GM12878 (cell line): ENCODE data around the gene ZNF646. TPM values are rescaled to one million over a fixed set of nuclear protein-coding genes. Genes with fewer than 3 reads are reported as not detected.

Experiments
- BMI1 ChIP-seq: fragments of 450-650 bp; IDR thresholded peaks from 2 replicates; pipeline ENCODE4 v1.6.1; 2016; ENCODE audit warnings: mild to moderate bottlenecking, moderate library complexity, borderline replicate concordance
- CBX3 ChIP-seq: fragments of 200-600 bp; sonication (generic); IDR thresholded peaks from 2 replicates; pipeline ENCODE4 v1.6.1; 2016; ENCODE audit warnings: low read depth, borderline replicate concordance
- CBX5 ChIP-seq: sonication (generic); IDR thresholded peaks from 2 replicates; pipeline ENCODE4 v1.6.1; 2016; ENCODE audit warnings: low read depth, moderate library complexity, mild to moderate bottlenecking, inconsistent platforms
- EED ChIP-seq: sonication (generic); IDR thresholded peaks from 2 replicates; pipeline ENCODE4 v1.6.1; 2016; ENCODE audit warnings: antibody characterized with exemption, low read depth
- FOXM1 ChIP-seq: IDR thresholded peaks from 2 replicates; pipeline ENCODE4 v1.6.1; 2012; ENCODE audit warnings: low read depth, mild to moderate bottlenecking, inconsistent platforms, low read length, moderate library complexity
- KAT2A ChIP-seq: conservative IDR thresholded peaks from 2 replicates; pipeline ENCODE4 v1.6.1; 2011; ENCODE audit warnings: low read depth, low read length; ENCODE audit not compliant: control insufficient read depth
- KLF5 ChIP-seq: fragments of 450-650 bp; IDR thresholded peaks from 2 replicates; pipeline ENCODE4 v1.6.1; 2014; ENCODE audit warnings: mild to moderate bottlenecking; ENCODE audit not compliant: partially characterized antibody
- MXI1 ChIP-seq: fragments of 150-350 bp; IDR thresholded peaks from 2 replicates; pipeline ENCODE4 v1.6.1; 2011; ENCODE audit warnings: low read depth, mild to moderate bottlenecking, inconsistent platforms, low read length, improper control_type of control experiment
- NR2F1 ChIP-seq: fragments of 450-650 bp; conservative IDR thresholded peaks from 2 replicates; pipeline ENCODE4 v1.6.1; 2017; ENCODE audit warnings: mild to moderate bottlenecking
- PAX5 ChIP-seq: IDR thresholded peaks from 2 replicates; pipeline ENCODE4 v1.6.1; 2011; ENCODE audit warnings: low read depth, low read length, borderline replicate concordance
- SMC3 ChIP-seq: IDR thresholded peaks from 2 replicates; pipeline ENCODE4 v1.6.1; 2011; ENCODE audit warnings: low read length, improper control_type of control experiment, borderline replicate concordance
- SREBF1 ChIP-seq: IDR thresholded peaks from 2 replicates; pipeline ENCODE4 v1.6.1; 2012; ENCODE audit warnings: mild to moderate bottlenecking, low read length
- TAF1 ChIP-seq: IDR thresholded peaks from 2 replicates; pipeline ENCODE4 v1.6.1; 2011; ENCODE audit warnings: mild to moderate bottlenecking, low read depth, low read length, borderline replicate concordance
- YBX1 ChIP-seq: fragments of 450-650 bp; IDR thresholded peaks from 2 replicates; pipeline ENCODE4 v1.6.1; 2016; ENCODE audit warnings: antibody characterized with exemption
- YY1 ChIP-seq: IDR thresholded peaks from 2 replicates; pipeline ENCODE4 v1.6.1; 2011; ENCODE audit warnings: low read depth, mild to moderate bottlenecking, low read length
- ZBED1 ChIP-seq: IDR thresholded peaks from 2 replicates; pipeline ENCODE4 v1.6.1; 2016; ENCODE audit warnings: borderline replicate concordance
- ZNF24 ChIP-seq: fragments of 450-650 bp; IDR thresholded peaks from 2 replicates; pipeline ENCODE4 v1.6.1; 2017; ENCODE audit warnings: antibody characterized with exemption, mild to moderate bottlenecking
- polyA plus RNA-seq, 11 experiments: library from polyadenylated mRNA; depleted of rRNA in 4 of 11; unstranded in 6 of 11; stranded (reverse) in 5 of 11; fragments of >200 nt; fragmentation: Nextera tagmentation in 4 of 11; fragmentation: Illumina TruSeq in 1 of 11; extraction: Ambion mirVana in 4 of 11; extraction: Trizol in 1 of 11; gene quantifications; 1 replicate in 1 of 11; 2 replicates in 10 of 11; pipeline versions ENCODE4 v1.2.1 to v1.2.3, GENCODE V29; 2011 to 2016; ENCODE audit warnings: inconsistent platforms in 2 of 11, missing spikeins in 2 of 11, low read depth in 1 of 11
- total RNA-seq, 4 experiments: library from RNA; depleted of rRNA in 3 of 4; stranded (reverse); fragments of >200 nt in 3 of 4; fragmentation: Illumina TruSeq in 1 of 4; extraction: Trizol in 1 of 4; gene quantifications; 2 replicates each; pipeline versions ENCODE4 v1.2.1 to v1.2.3, GENCODE V29; 2013 to 2021
- TF ChIP-seq, protein P1 (sequence below): fragments of 450-650 bp; IDR thresholded peaks from 2 replicates; pipeline ENCODE4 v1.6.1; 2018; ENCODE audit warnings: mild to moderate bottlenecking, low read depth, moderate library complexity; ENCODE audit not compliant: partially characterized antibody
- TF ChIP-seq, protein P2 (sequence below): fragments of 450-650 bp; IDR thresholded peaks from 2 replicates; pipeline ENCODE4 v1.6.1; 2016; ENCODE audit warnings: mild to moderate bottlenecking, moderate library complexity, borderline replicate concordance
- TF ChIP-seq, protein P3 (sequence below): IDR thresholded peaks from 2 replicates; pipeline ENCODE4 v1.6.1; 2012; ENCODE audit warnings: low read depth, low read length, improper control_type of control experiment
- TF ChIP-seq, protein P4 (sequence below): IDR thresholded peaks from 2 replicates; pipeline ENCODE4 v1.6.1; 2012; ENCODE audit warnings: low read depth, low read length, improper control_type of control experiment

Gene ZNF646
- total and polyA plus RNA-seq, 10 of the 15 experiments (the other 5 are each of a cell fraction or from before 2014, with no cell fraction given), result 0.10 to 21.8 (median 6.4) TPM

DNA sequence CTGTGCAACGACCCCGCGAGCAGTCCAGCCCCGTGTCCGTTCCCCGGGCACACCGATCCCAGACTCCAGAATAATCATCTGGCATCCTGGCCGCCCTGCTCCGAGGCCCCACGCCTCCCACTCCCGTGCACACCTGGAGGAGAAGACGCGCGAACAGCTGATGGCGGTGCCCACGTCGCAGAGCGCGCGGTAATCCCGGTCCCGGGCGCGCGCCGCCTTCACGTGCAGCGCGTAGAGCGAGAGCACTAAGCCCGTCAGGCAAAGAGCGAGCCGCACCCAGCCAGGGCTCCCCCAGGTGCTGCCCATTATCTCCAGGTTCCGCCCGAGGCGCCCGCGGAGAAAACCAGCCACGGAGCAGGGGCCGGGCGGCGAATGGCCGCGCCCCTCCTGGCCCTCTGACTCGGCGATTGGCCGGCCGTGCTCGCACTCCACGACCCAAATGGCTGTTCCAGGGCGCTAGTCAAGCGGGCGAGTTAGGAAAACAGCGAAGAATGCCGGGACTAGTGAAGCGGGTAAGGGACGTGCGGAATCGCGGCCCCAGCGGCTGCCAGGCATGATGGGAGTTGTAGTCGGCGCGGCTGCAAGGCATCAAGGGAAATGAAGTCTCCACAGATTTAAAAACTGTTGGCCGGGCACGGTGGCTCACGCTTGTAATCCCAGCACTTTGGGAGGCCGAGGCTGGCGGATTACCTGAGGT lies 20.4 kb downstream of the ZNF646 start, which contains the start of gene VKORC1 (continued):
- TF ChIP-seq, protein P1, sequence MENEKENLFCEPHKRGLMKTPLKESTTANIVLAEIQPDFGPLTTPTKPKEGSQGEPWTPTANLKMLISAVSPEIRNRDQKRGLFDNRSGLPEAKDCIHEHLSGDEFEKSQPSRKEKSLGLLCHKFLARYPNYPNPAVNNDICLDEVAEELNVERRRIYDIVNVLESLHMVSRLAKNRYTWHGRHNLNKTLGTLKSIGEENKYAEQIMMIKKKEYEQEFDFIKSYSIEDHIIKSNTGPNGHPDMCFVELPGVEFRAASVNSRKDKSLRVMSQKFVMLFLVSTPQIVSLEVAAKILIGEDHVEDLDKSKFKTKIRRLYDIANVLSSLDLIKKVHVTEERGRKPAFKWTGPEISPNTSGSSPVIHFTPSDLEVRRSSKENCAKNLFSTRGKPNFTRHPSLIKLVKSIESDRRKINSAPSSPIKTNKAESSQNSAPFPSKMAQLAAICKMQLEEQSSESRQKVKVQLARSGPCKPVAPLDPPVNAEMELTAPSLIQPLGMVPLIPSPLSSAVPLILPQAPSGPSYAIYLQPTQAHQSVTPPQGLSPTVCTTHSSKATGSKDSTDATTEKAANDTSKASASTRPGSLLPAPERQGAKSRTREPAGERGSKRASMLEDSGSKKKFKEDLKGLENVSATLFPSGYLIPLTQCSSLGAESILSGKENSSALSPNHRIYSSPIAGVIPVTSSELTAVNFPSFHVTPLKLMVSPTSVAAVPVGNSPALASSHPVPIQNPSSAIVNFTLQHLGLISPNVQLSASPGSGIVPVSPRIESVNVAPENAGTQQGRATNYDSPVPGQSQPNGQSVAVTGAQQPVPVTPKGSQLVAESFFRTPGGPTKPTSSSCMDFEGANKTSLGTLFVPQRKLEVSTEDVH, result no peak
- TF ChIP-seq ZBED1 (no peak), NR2F1 (0 out of 2 replicates have a peak, but pooled peaks have one; percentile 33), KAT2A (no peak), TAF1 (0 out of 2 replicates have a peak, but pooled peaks have one; percentile 30), KLF5 (no peak), PAX5 (peak; percentile 33; the same call in 1 of the 2 replicates), SREBF1 (peak; percentile 42; the same call in 1 of the 2 replicates), FOXM1 (no peak), YBX1 (no peak), SMC3 (no peak), ZNF24 (no peak), CBX3 (no peak), MXI1 (peak; percentile 4; the same call in 1 of the 2 replicates), CBX5 (no peak), EED (peak; percentile 73; the same call in 1 of the 2 replicates), YY1 (peak; percentile 71; the same call in 1 of the 2 replicates), BMI1 (no peak)
- TF ChIP-seq, protein P2, sequence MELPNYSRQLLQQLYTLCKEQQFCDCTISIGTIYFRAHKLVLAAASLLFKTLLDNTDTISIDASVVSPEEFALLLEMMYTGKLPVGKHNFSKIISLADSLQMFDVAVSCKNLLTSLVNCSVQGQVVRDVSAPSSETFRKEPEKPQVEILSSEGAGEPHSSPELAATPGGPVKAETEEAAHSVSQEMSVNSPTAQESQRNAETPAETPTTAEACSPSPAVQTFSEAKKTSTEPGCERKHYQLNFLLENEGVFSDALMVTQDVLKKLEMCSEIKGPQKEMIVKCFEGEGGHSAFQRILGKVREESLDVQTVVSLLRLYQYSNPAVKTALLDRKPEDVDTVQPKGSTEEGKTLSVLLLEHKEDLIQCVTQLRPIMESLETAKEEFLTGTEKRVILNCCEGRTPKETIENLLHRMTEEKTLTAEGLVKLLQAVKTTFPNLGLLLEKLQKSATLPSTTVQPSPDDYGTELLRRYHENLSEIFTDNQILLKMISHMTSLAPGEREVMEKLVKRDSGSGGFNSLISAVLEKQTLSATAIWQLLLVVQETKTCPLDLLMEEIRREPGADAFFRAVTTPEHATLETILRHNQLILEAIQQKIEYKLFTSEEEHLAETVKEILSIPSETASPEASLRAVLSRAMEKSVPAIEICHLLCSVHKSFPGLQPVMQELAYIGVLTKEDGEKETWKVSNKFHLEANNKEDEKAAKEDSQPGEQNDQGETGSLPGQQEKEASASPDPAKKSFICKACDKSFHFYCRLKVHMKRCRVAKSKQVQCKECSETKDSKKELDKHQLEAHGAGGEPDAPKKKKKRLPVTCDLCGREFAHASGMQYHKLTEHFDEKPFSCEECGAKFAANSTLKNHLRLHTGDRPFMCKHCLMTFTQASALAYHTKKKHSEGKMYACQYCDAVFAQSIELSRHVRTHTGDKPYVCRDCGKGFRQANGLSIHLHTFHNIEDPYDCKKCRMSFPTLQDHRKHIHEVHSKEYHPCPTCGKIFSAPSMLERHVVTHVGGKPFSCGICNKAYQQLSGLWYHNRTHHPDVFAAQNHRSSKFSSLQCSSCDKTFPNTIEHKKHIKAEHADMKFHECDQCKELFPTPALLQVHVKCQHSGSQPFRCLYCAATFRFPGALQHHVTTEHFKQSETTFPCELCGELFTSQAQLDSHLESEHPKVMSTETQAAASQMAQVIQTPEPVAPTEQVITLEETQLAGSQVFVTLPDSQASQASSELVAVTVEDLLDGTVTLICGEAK, result peak; percentile 50; the same call in 1 of the 2 replicates
- TF ChIP-seq, protein P3, sequence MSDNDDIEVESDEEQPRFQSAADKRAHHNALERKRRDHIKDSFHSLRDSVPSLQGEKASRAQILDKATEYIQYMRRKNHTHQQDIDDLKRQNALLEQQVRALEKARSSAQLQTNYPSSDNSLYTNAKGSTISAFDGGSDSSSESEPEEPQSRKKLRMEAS, result peak; percentile 38
- TF ChIP-seq, protein P4, sequence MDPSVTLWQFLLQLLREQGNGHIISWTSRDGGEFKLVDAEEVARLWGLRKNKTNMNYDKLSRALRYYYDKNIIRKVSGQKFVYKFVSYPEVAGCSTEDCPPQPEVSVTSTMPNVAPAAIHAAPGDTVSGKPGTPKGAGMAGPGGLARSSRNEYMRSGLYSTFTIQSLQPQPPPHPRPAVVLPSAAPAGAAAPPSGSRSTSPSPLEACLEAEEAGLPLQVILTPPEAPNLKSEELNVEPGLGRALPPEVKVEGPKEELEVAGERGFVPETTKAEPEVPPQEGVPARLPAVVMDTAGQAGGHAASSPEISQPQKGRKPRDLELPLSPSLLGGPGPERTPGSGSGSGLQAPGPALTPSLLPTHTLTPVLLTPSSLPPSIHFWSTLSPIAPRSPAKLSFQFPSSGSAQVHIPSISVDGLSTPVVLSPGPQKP, result no peak
